Measurements from ENCODE around the gene CRB2.
"Not testable (repeated sequence)": the region's sequence is repeated elsewhere in the genome, so short reads cannot be mapped to it uniquely, and the experiment has no call there.

Gene CRB2

GRCh38 chr9:123397975-123398374 is 42.0 kb downstream of the CRB2 start:
- TF ChIP-seq CTCF (IDR thresholded peaks at IDR 0.05; ENCODE audit: insufficient read depth, missing control alignments) = no peak
- peak; percentile 69 for DNase-seq (ENCODE audit: insufficient read length, low spot score)
- no peak for FAIRE-seq

- not testable (repeated sequence) for DNase-seq (ENCODE audit: insufficient read length, low spot score); FAIRE-seq
Measured at GRCh38 chr9:123398938-123399337, 42.9 kb downstream of the CRB2 start.

GRCh38 chr9:123399803-123400378 is 43.9 kb downstream of the CRB2 start:
- no peak for FAIRE-seq
- TF ChIP-seq CTCF (IDR thresholded peaks at IDR 0.05; ENCODE audit: insufficient read depth, missing control alignments) = peak; percentile 27
- no peak for DNase-seq (ENCODE audit: insufficient read length, low spot score)

GRCh38 chr9:123400926-123401503 is 45.0 kb downstream of the CRB2 start:
- no peak for TF ChIP-seq CTCF (IDR thresholded peaks at IDR 0.05; ENCODE audit: insufficient read depth, missing control alignments)
- FAIRE-seq (no peak), DNase-seq (ENCODE audit: insufficient read length, low spot score) (no peak)

GRCh38 chr9:123401879-123402513 is 46.0 kb downstream of the CRB2 start:
- DNase-seq (ENCODE audit: insufficient read length, low spot score) (peak; percentile 75), FAIRE-seq (no peak)
- peak; percentile 81 for TF ChIP-seq CTCF (IDR thresholded peaks at IDR 0.05; ENCODE audit: insufficient read depth, missing control alignments)

GRCh38 chr9:123402981-123403509 is 47.0 kb downstream of the CRB2 start:
- TF ChIP-seq CTCF (IDR thresholded peaks at IDR 0.05; ENCODE audit: insufficient read depth, missing control alignments) = no peak
- DNase-seq (ENCODE audit: insufficient read length, low spot score) (no peak), FAIRE-seq (no peak)

GRCh38 chr9:123406016-123406415 is 50.0 kb downstream of the CRB2 start:
- no peak for TF ChIP-seq CTCF (IDR thresholded peaks at IDR 0.05; ENCODE audit: insufficient read depth, missing control alignments)
- DNase-seq (ENCODE audit: insufficient read length, low spot score) (no peak), FAIRE-seq (no peak)
